Vein endothelial cell (primary cell): ENCODE results near the gene KIR3DL1. TPM values are rescaled to one million over a fixed set of nuclear protein-coding genes. Genes with fewer than 3 reads are reported as not detected.

Experiments
- small RNA-seq: library from RNA; depleted of rRNA; stranded (forward); fragments of <200 nt; gene quantifications from one replicate; pipeline ENCODE3, GENCODE V24; 2012
- total RNA-seq: library from RNA; depleted of rRNA; stranded (reverse); fragments of >200 nt; gene quantifications from 2 replicates; pipeline ENCODE4 v1.2.3, GENCODE V29; 2012

The KIR3DL1 gene
- not detected in 2 replicates for total RNA-seq

GRCh38 chr19:54816251-54816650 is at the start of gene KIR3DL1:
Gene KIR3DL1, plus strand, starts transcription at chr19:54816468.

GRCh38 chr19:54769646-54770045 is 46.6 kb upstream of the KIR3DL1 start, which contains the start of gene KIR2DL1:
Gene KIR2DL1, plus strand, starts transcription at chr19:54769793. Its CDS starts 58 bp downstream, at chr19:54769851.

GRCh38 chr19:54803410-54803809 is 12.9 kb upstream of the KIR3DL1 start, which contains the start of gene KIR2DL4:
Gene KIR2DL4, plus strand, starts transcription at chr19:54803610. Its CDS starts 42 bp downstream, at chr19:54803652.

GRCh38 chr19:54832496-54832895 is 16.2 kb downstream of the KIR3DL1 start, which contains the start of gene KIR2DS4:
Gene KIR2DS4, plus strand, starts transcription at chr19:54832676.

GRCh38 chr19:54850061-54850640 is 33.9 kb downstream of the KIR3DL1 start, which contains the start of gene KIR3DL2:
Gene KIR3DL2, plus strand, starts transcription at chr19:54850443. Its CDS starts 33 bp downstream, at chr19:54850476.

GRCh38 chr19:54873990-54874389 is 57.7 kb downstream of the KIR3DL1 start, which contains the start of gene FCAR:
Gene FCAR, plus strand, starts transcription at chr19:54874235. Its CDS starts 55 bp downstream, at chr19:54874290.

Small RNA genes lying within 50 kb of the gene (small RNA-seq; reads per million reads assigned to genes)
- gene KIR3DP1 (not detected), gene RNU6-222P (0.08 reads per million)

Other genes with a start within 250 kb of the KIR3DL1 start
- not detected in 2 replicates for gene LILRA2, start 242.7 kb upstream of the KIR3DL1 start, total RNA-seq
- gene LILRA1, start 222.8 kb upstream of the KIR3DL1 start, total RNA-seq, result not detected in 2 replicates
- gene LILRB1, start 186.0 kb upstream of the KIR3DL1 start, total RNA-seq, result not detected in 2 replicates
- not detected in 2 replicates for gene LILRB4, start 153.5 kb upstream of the KIR3DL1 start, total RNA-seq
- not detected in 2 replicates for gene KIR3DL3, start 92.0 kb upstream of the KIR3DL1 start, total RNA-seq
- not detected in 2 replicates for gene KIR2DL3, start 78.0 kb upstream of the KIR3DL1 start, total RNA-seq
- gene KIR2DL1, start 46.7 kb upstream of the KIR3DL1 start, total RNA-seq, result not detected in 2 replicates
- not detected in 2 replicates for gene KIR2DL4, start 12.9 kb upstream of the KIR3DL1 start, total RNA-seq
- not detected in 2 replicates for gene KIR2DS4, start 16.2 kb downstream of the KIR3DL1 start, total RNA-seq
- not detected in 2 replicates for gene KIR3DL2, start 34.0 kb downstream of the KIR3DL1 start, total RNA-seq
- not detected in 2 replicates for gene FCAR, start 57.8 kb downstream of the KIR3DL1 start, total RNA-seq
- not detected in 2 replicates for gene NCR1, start 89.7 kb downstream of the KIR3DL1 start, total RNA-seq
- gene NLRP7, start 131.1 kb downstream of the KIR3DL1 start, total RNA-seq, result not detected in 2 replicates
- 0.76 and 1.6 TPM in 2 replicates for gene NLRP2, start 149.9 kb downstream of the KIR3DL1 start, total RNA-seq
- not detected in 2 replicates for gene GP6, start 221.8 kb downstream of the KIR3DL1 start, total RNA-seq
- 13.7 and 14.3 TPM in 2 replicates for gene RDH13, start 246.7 kb downstream of the KIR3DL1 start, total RNA-seq